ENCODE data around the gene ABCD1.

- TF ChIP-seq EZH2 (IDR thresholded peaks at IDR 0.05; ENCODE audit: insufficient read depth, low read length) (no peak), CTCF (IDR thresholded peaks at IDR 0.05; ENCODE audit: insufficient read depth, low read depth, low read length) (no peak)
Measured at GRCh38 chrX:153755136-153755535, 30.5 kb downstream of the ABCD1 start.

All from astrocyte (in vitro differentiated cells and primary cell).